T47D (cell line): Measurements from ENCODE around the gene FRMD4B.

ENCODE experiments used
- DNase-seq, 2 experiments: peaks; one replicate each; pipeline versions ENCODE4 v3.0.0 to v3.0.0-alpha.2; 2011 to 2012; ENCODE audit warnings: low read depth in 1 of 2, low spot score in 1 of 2
- JUND ChIP-seq: IDR thresholded peaks from 2 replicates; pipeline ENCODE4 v1.6.1; 2012; ENCODE audit warnings: low read depth
- in situ Hi-C: cut with HindIII; loops from 2 replicates; pipeline ENCODE4 v1.10.0; 2016; ENCODE audit warnings: low sequenced_read_pairs, low pct_unique_long_range_greater_than_20kb

The FRMD4B gene

DNA sequence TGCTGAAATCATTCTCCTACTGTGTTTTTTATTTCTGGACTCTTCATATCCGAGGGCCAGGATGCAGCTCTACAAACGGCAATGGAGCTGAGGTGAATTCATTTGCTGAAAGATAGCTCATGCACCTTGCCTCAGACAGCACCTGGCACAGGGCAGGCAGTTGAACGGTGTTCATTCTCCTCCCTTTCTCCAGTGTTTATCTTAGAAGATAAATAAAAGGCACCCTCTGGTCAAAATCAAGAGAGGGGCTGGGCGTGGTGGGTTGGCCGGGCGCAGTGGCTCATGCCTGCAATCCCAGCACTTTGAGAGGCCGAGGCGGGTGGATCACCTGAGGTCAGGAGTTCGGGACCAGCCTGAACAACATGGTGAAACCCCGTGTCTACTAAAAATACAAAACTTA, 184.2 kb downstream of the FRMD4B start:
- no peak for DNase-seq
- in situ Hi-C loops = no loop called here
- no peak for TF ChIP-seq JUND

DNA sequence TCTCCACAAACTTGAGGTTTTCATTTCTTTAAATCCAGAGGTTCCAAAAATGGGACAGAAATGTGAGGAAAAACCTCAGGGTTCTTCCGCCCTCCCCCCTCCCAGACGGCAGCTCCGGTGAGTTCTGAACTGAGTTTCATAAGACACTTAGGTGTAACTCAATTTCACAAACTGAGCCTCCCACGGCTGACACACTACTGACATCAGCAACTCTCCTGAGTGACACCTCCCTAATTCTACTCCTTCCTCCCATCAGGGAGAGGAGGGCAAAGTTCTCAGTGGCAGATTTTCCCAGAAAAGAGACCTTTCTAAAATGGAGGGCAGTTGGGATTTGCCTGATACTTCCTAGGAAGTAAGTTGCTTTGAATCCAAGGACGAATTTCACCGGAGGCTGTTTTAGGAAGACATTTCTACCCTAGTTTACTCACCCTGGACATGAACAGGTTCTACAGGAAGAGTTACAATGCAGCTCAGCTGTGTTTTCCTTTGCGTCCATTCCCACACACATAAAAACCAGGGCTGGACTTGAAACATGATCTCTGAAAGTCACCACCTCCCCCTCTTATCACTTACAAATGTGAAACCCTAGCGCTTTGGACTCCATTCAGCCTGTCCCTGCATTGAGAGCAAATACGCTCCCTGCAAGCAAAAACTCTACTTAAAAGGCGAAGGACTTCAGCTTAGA, 185.4 kb downstream of the FRMD4B start:
- in situ Hi-C loops = no loop called here
- peak; percentile 51; the same call in 1 of the 2 replicates for TF ChIP-seq JUND
- peak; percentile 22 to 97 for DNase-seq

DNA sequence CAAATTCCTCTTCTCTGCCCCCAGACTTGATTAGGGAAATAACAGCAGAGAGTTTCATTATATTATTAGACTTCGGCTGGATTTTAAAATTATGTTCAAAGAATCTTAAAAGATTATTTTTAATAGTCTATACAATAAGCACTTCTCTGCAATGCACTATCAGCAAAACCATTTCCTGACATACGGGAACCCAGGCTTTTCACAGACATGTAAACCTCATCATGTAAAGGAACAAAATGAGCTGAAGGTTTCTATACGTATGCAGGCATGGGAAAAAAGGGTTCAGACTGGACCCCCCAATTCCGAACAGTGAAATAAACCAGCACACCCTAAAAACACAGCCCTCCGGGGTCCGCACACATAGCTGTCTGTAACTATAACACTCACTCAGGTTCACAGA, 185.9 kb downstream of the FRMD4B start:
- in situ Hi-C loops = no loop called here
- no peak for TF ChIP-seq JUND
- DNase-seq = no peak

DNA sequence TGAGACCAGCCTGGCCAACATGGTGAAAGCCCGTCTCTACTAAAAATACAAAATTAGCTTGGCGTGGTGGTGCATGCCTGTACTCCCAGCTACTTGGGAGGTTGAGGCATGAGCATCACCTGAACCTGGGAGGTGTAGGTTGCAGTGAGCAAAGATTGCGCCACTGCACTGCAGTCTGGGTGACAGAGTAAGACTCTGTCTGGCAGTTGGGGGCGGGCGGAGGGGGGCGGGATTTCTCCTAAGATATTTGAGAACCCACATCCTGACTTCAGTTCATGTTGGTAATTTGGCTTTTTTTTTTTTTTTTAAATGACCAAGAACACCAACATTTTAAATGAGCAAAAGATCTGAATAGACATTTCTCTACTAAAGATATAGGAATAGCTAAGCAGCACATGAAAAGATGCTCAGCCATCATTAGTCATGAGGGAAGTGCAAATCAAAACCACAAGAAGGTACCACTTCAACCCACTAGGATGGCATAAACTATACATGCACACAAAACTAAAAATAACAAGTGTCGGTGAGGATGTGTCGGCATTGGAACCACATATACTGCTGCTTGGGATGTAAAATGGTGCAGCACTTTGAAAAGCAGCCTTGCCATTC, 187.9 kb downstream of the FRMD4B start:
- TF ChIP-seq JUND = no peak
- in situ Hi-C loops = no loop called here
- no peak for DNase-seq

DNA sequence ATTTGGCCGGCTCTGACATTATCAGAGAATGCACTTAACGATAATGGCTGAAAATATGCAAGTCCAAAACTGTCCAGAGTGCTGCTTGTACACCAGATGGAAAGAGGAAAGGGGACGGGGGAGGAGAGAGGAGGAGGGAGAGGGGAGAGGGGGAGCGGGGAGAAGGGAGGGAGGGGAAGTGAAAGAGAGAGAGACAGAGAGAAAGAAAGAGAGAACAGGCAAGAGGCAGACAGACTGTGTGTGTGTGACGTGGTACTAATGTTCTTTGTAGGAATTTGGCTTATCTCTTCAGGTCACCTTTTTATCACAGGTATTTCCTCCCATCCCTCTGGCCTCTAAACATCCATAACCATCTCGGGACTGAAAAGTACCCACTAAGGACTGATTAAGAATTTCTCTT, 188.4 kb downstream of the FRMD4B start:
- TF ChIP-seq JUND = no peak
- in situ Hi-C loops = no loop called here
- no peak for DNase-seq

DNA sequence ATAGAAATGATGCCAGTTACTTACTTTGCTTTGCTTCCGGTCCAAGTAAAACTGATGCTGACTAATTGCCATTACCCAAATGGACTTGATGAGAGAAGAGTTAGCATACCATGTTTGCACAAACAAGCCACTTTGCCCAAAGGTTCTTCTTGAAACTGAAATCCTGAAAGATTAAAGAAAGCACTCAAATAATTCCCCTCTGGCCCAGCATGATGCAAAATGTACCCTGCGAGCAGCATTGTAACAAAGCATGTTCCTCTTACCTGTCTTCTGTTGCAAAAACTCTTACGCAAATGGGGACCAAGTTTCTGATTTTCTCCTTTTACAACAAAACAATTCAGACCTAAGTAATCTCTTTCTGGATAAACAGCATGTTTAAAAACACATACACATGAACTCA, 189.0 kb downstream of the FRMD4B start:
- no peak for TF ChIP-seq JUND
- in situ Hi-C loops = no loop called here
- no peak for DNase-seq

DNA sequence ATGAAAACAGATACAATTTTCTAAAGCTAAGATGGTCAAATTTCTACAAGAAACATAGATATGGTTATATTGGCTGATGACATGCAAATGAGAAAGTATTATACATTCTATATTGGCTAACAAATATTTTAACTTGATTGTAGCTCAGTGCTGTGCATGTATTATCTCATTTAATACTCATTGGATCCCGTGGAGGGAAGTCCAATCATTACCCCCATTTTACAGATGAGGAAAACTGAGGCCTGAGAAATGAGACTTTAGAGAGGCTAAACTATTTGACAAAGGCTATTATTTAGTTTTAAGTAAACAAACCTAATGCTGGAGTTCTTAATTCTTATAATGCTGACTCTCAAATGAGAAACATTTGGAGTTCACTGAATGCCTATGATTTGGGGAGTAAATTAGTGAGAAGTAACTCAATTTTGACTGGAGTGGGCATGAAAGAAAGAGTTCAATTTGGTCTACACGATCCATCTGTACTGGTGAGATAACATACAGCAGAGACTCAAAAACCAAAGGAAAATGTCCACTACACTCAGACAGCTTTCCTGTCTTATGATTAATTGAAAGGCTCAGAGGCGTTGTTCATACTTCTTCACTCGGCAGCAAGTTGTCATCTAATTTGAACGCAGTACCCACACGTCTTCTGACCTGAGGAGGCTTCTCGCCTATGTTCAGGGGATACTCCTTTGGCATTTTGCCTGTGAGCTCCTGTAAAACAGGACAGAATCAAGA, 191.3 kb downstream of the FRMD4B start:
- no peak for DNase-seq
- in situ Hi-C loops = no loop called here
- no peak for TF ChIP-seq JUND

DNA sequence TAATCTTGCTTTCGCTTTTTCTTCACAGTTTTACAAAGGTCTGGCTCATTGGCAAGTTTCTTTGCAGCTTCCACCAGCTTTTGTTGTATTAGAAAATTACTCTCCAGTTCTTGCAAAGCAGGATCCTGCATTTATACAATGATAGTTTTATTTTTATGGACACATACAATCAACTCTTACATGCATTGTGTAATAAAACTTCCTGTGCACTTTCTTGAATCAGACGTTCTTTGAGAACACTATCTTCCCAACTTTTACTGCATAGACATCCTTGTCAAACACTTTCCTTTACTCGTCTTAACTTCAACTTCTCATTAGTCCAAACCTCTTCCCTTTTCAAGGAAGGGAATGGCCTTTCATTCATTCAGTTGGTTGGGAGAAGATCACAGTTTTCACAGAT, 192.1 kb downstream of the FRMD4B start:
- DNase-seq = no peak
- in situ Hi-C loops = no loop called here
- TF ChIP-seq JUND = no peak

DNA sequence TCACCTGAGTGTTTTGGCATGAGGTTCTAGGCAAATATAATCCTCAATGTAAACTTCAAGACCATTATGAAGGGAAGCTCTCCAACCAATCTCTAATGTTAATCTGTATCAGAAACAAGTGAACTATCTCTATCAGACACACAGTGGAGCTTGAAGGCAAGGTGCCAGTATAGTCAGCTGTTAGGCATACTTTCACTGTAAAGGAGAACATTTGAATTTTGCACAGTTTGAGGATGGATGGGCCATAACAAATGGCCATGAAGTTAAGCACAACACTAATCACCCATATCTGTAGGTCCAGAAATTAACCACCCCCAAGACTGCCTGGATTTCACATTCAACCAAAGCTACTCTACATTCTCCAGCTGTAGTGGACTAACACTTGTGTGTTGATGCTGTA, 194.4 kb downstream of the FRMD4B start:
- no peak for DNase-seq
- TF ChIP-seq JUND = no peak
- in situ Hi-C loops = no loop called here

DNA sequence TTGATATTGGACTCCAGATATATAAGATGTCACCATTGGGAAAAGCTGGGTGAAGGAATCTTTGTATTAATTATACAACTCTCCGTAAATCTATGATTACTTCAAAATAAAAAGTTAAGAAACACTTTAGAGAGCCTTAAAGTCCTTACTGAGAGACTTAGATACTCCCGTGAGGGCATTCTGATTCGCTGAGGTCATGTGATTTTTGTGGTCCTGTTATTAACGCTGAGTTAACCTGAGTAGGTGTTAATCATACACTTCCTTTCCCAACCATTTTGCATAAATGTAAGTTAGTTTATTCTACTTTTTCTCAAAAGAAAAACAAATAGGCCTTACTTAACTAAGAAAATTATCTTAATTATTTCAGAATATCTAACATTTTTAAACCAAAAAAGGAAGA, 196.4 kb downstream of the FRMD4B start:
- in situ Hi-C loops = no loop called here
- DNase-seq = no peak
- TF ChIP-seq JUND = no peak

DNA sequence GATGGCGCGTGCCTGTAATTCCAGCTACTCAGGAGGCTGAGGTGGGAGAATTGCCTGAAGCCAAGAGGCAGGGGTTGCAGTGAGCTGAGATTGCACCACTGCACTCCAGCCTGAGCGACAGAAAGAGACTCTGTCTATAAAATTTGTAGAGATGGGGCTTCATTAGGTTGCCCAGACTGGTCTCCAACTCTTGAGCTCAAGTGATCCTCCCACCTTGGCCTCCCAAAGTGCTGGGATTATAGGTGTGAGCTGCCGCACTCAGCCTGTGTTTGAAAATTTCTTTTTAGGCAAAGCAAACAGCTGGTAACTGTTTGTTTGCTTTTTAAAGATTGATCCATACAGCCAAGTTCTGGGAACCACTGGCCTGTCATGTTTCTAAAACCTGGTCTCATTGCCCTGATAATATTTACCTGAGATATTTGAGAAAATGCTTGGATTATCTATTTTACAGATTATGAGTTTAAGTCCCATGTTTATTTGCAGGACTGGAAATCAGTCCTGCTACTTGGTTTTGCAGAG, 199.3 kb downstream of the FRMD4B start:
- no peak for TF ChIP-seq JUND
- in situ Hi-C loops = no loop called here
- no peak for DNase-seq

DNA sequence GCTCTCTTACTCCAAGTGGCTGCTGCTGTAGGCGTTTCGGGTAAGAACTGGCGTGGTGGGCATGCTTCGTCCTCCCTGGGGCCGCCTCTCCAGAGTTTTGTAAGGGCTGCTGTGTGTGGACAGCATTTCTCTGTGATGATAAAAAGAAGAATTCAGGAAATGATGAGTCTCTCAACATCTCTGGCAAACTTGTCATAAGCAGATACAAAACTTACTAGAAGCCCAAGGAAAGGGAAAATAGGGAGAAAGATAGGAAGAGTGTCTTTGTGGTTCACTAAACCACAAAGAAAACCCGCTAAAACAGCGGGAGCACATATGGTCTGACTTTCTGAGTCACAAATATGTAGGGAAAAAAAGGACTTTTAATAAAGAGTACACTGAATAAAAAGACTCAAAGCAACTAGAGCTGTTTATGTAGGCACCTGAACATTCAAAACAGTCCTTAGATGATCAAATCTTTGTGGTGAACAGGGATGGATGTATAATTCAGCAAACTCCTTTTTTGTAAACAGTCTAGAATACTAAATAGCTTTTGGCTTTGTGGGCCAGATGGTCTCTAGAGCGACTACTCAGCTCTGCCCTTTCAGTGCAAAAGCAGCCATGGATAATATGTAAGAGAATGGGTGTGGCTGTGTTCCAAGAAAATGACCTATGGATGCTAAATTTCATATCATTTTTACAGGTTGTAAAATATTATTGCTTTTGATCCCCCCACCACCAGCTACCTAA, 203.1 kb downstream of the FRMD4B start:
- in situ Hi-C loops = no loop called here
- TF ChIP-seq JUND = no peak
- DNase-seq = no peak
